ENCODE data around the gene RSU1.

DNA sequence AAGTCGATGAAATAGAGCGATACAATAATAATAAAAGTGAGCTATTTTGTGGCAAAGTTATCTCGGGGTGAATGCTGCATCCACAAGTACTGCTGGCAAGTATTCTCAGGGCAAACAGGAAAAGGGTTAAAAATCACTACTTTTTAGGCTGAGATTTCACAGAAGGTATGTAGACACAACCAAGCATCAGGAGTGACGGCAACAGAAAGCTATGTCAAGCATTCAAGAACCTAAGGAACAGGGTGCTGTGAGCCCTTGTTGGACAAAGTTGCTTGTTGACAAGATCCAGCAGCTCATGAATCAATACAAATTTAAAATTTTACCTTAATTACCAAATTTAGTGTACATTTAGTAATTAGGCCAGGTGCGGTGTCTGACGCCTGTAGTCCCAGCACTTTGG lies 254.3 kb downstream of the RSU1 start:
- TF ChIP-seq, protein P1, sequence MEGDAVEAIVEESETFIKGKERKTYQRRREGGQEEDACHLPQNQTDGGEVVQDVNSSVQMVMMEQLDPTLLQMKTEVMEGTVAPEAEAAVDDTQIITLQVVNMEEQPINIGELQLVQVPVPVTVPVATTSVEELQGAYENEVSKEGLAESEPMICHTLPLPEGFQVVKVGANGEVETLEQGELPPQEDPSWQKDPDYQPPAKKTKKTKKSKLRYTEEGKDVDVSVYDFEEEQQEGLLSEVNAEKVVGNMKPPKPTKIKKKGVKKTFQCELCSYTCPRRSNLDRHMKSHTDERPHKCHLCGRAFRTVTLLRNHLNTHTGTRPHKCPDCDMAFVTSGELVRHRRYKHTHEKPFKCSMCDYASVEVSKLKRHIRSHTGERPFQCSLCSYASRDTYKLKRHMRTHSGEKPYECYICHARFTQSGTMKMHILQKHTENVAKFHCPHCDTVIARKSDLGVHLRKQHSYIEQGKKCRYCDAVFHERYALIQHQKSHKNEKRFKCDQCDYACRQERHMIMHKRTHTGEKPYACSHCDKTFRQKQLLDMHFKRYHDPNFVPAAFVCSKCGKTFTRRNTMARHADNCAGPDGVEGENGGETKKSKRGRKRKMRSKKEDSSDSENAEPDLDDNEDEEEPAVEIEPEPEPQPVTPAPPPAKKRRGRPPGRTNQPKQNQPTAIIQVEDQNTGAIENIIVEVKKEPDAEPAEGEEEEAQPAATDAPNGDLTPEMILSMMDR (IDR thresholded peaks at IDR 0.05), result no peak
- no peak for TF ChIP-seq SMC3 (IDR thresholded peaks at IDR 0.05)
- TF ChIP-seq CEBPB (IDR thresholded peaks at IDR 0.05), result no peak

Measured in A549 (cell line).